HepG2 (cell line): ENCODE data around the gene PFKFB2. TPM values are rescaled to one million over a fixed set of nuclear protein-coding genes. Genes with fewer than 3 reads are reported as not detected.

Experiments used
- ATAC-seq: fragments of 200-7000 bp; cut with Tn5 transposase; 3 replicates; pipeline ENCODE4 v1.9.1; 2020; ENCODE audit warnings: mild to moderate bottlenecking, moderate library complexity
- BruUV-seq: library from RNA; stranded (reverse); fragments of 400-500 nt; replicated peaks from 2 replicates; lab custom pipeline; 2021; lab: Mats Ljungman, UMichigan
- CTCF ChIA-PET: fragments of 300-600 bp; formaldehyde crosslinking; extraction: SDS; loops from one replicate; lab custom pipeline; 2021; ENCODE audit warnings: low total read pairs, inconsistent platforms, low intra/inter-chr PET ratio; lab: Yijun Ruan, JAX
- POLR2A ChIA-PET: fragments of 350-600 bp; sonication (Branson Sonifier 250); formaldehyde crosslinking; loops from one replicate; lab custom pipeline; 2020; ENCODE audit warnings: antibody characterized with exemption, inconsistent platforms; lab: Yijun Ruan, JAX
- DNase-seq: peaks from one replicate; pipeline ENCODE4 v3.0.0-alpha.2; 2015; ENCODE audit warnings: low spot score
- FAIRE-seq: peaks from 3 replicates; lab custom pipeline; 2011; peaks lifted over from hg19 to GRCh38; lab: Jason Lieb, UNC
- H2AFZ ChIP-seq: one replicate; pipeline ENCODE4 v1.6.1; 2011; ENCODE audit warnings: low read length, inconsistent platforms
- H3K27ac ChIP-seq: fragments of 300-600 bp; 3 replicates; pipeline ENCODE4 v1.8.0; 2011; ENCODE audit warnings: mixed run types, mild to moderate bottlenecking, mixed read lengths, low read length, inconsistent platforms; ENCODE audit not compliant: insufficient read depth; ENCODE audit errors: extremely low read length
- H3K27me3 ChIP-seq, 2 experiments: fragments of 200-600 bp in 1 of 2; 2 replicates in 1 of 2; 3 replicates in 1 of 2; pipeline versions ENCODE4 v1.6.0 to v1.8.0; 2011; ENCODE audit warnings: low read length in 2 of 2, mild to moderate bottlenecking in 2 of 2, moderate library complexity in 2 of 2, inconsistent platforms in 1 of 2; ENCODE audit not compliant: insufficient read depth in 2 of 2, control insufficient read depth in 1 of 2
- H3K36me3 ChIP-seq, 2 experiments: fragments of 200-600 bp in 1 of 2; replicated peaks in 1 of 2; 2 replicates in 1 of 2; 3 replicates in 1 of 2; pipeline versions ENCODE4 v1.5.1 to v1.8.0; 2011; ENCODE audit warnings: low read length in 2 of 2, inconsistent platforms in 1 of 2; ENCODE audit not compliant: insufficient read depth in 2 of 2, control insufficient read depth in 1 of 2
- H3K4me1 ChIP-seq: 2 replicates; pipeline ENCODE4 v1.5.1; 2012; ENCODE audit warnings: low read length, inconsistent platforms; ENCODE audit not compliant: insufficient read depth
- H3K4me2 ChIP-seq: 2 replicates; pipeline ENCODE4 v1.6.0; 2011; ENCODE audit warnings: low read depth, low read length, inconsistent platforms
- H3K4me3 ChIP-seq, 3 experiments: fragments of 200-600 bp in 1 of 3; sonication (generic), shearing (Covaris generic) in 1 of 3; replicated peaks in 1 of 3; 2 replicates each; pipeline ENCODE4 v1.5.1; 2011 to 2016; ENCODE audit warnings: low read length in 3 of 3, inconsistent platforms in 2 of 3, low read depth in 2 of 3, mild to moderate bottlenecking in 2 of 3, control low read depth in 1 of 3, mixed read lengths in 1 of 3; ENCODE audit not compliant: insufficient read depth in 1 of 3
- H3K79me2 ChIP-seq: one replicate; pipeline ENCODE4 v1.6.1; 2011; ENCODE audit warnings: low read length, inconsistent platforms; ENCODE audit not compliant: insufficient read depth
- H3K9ac ChIP-seq: 2 replicates; pipeline ENCODE4 v1.6.0; 2011; ENCODE audit warnings: mild to moderate bottlenecking, low read depth, low read length, inconsistent platforms; ENCODE audit not compliant: insufficient read depth
- H3K9me3 ChIP-seq: 2 replicates; pipeline ENCODE4 v1.5.1; 2012; ENCODE audit warnings: mild to moderate bottlenecking, low read length
- H4K20me1 ChIP-seq: 2 replicates; pipeline ENCODE4 v1.6.0; 2011; ENCODE audit warnings: inconsistent platforms, mild to moderate bottlenecking, low read length, moderate library complexity; ENCODE audit not compliant: insufficient read depth
- CEBPB ChIP-seq: IDR thresholded peaks from 2 replicates; pipeline ENCODE4 v1.6.1; 2011; ENCODE audit warnings: low read depth, low read length, improper control_type of control experiment, borderline replicate concordance
- LRRFIP1 ChIP-seq: sonication (generic); formaldehyde crosslinking; conservative IDR thresholded peaks from 2 replicates; pipeline ENCODE4 v1.4.0; 2020; ENCODE audit warnings: missing genetic modification reagents
- MAFK ChIP-seq, 2 experiments: IDR thresholded peaks in 1 of 2; conservative IDR thresholded peaks in 1 of 2; 2 replicates each; pipeline ENCODE4 v1.6.1; 2011; ENCODE audit warnings: improper control_type of control experiment in 2 of 2, low read length in 2 of 2
- ZNF205 ChIP-seq: IDR thresholded peaks from 2 replicates; pipeline ENCODE4 v1.6.1; 2018; ENCODE audit warnings: missing biosample characterization, missing genetic modification reagents
- ZNF644 ChIP-seq: IDR thresholded peaks from 2 replicates; pipeline ENCODE4 v1.6.1; 2016; ENCODE audit warnings: low read depth
- whole genome bisulfite sequencing: methylation state at CpG from one replicate; pipeline ENCODE4 v1.1.6; 2017; ENCODE audit warnings: low lambda C conversion rate; 5-methylcytosine and 5-hydroxymethylcytosine counted together
- in situ Hi-C: cut with HindIII; loops from 2 replicates; pipeline ENCODE4 v1.10.0; 2017; ENCODE audit warnings: low pct_unique_long_range_greater_than_20kb; ENCODE audit not compliant: extremely low pct_ligation_motif_present
- intact Hi-C: fragments of 100-400 bp; cut with micrococcal nuclease; formaldehyde crosslinking; loops from one replicate; pipeline ENCODE4 v1.10.0; 2022; ENCODE audit not compliant: unreplicated experiment
- polyA plus RNA-seq, 8 experiments: library from polyadenylated mRNA; depleted of rRNA in 3 of 8; stranded (reverse) in 7 of 8; unstranded in 1 of 8; fragments of >200 nt; fragmentation: Illumina TruSeq in 4 of 8; extraction: Trizol in 4 of 8; gene quantifications; 2 replicates each; pipeline versions ENCODE4 v1.2.1 to v1.2.3, GENCODE V29; 2011 to 2016; ENCODE audit warnings: low read depth in 4 of 8, missing spikeins in 1 of 8, mixed read lengths in 1 of 8; ENCODE audit not compliant: insufficient read depth in 1 of 8
- total RNA-seq, 5 experiments: library from RNA; depleted of rRNA; stranded (reverse); fragments of >200 nt; fragmentation: Illumina TruSeq; extraction: Trizol; gene quantifications; 2 replicates each; pipeline ENCODE4 v1.2.3, GENCODE V29; 2016; ENCODE audit warnings: low read depth in 1 of 5

PFKFB2 gene
- total and polyA plus RNA-seq, 2 of the 13 experiments (the other 11 are each of a cell fraction or from before 2014, with no cell fraction given), result 4.6 to 10.6 TPM

GRCh38 chr1:207112616-207113296 is 59.7 kb downstream of the PFKFB2 start:
- H3K9ac ChIP-seq, result no peak overlapping the region
- DNase-seq (no peak), FAIRE-seq (no peak), ATAC-seq (no peak)
- H3K4me1 ChIP-seq, result no peaks in the 10 kb centered on the region; the same call in 1 of the 2 replicates
- H3K27me3 ChIP-seq, result no peaks in the 10 kb centered on the region; a peak in 1 of 5 replicates
- H3K9me3 ChIP-seq, result no peaks in the 10 kb centered on the region
- no TSS peak for BruUV-seq
- H3K79me2 ChIP-seq, result no peaks in the 10 kb centered on the region
- CTCF ChIA-PET, result no interaction called here
- H3K4me3 ChIP-seq, result no peak overlapping the region
- in situ Hi-C loops, result no loop called here
- no peak overlapping the region for H3K4me2 ChIP-seq
- no peaks in the 10 kb centered on the region for H4K20me1 ChIP-seq
- POLR2A ChIA-PET, result no interaction called here
- 0 out of 5 replicates have a peak, but pooled peaks cover 0 to 3% of the 10 kb centered on the region in 2 experiments for H3K36me3 ChIP-seq
- no peak overlapping the region for H2AFZ ChIP-seq
- no peak overlapping the region for H3K27ac ChIP-seq
- intact Hi-C loops, result no loop called here
- 88% methylated on average over 2 of the region's 2 CpGs for WGBS
- 0 out of 4 replicates have a peak, but pooled peaks of 1 of the 2 experiments have one; percentile 8 for TF ChIP-seq MAFK (conservative IDR thresholded peaks at IDR 0.05 in 1 of 2, IDR thresholded peaks at IDR 0.05 in 1 of 2; ENCODE audit: low read length in 2 of 2)
- peak; percentile 63; the same call in 1 of the 2 replicates for TF ChIP-seq ZNF644 (CRISPR knock-in tag)
- no peak for TF ChIP-seq ZNF205 (CRISPR knock-in tag)

GRCh38 chr1:207115269-207115668 is 62.2 kb downstream of the PFKFB2 start:
- H3K9ac ChIP-seq, result no peak overlapping the region
- ChIA-PET CTCF (no interaction called here), POLR2A (no interaction called here)
- no peak overlapping the region for H3K4me3 ChIP-seq
- no peak overlapping the region for H2AFZ ChIP-seq
- no peaks in the 10 kb centered on the region for H3K79me2 ChIP-seq
- ATAC-seq (no peak), DNase-seq (no peak), FAIRE-seq (no peak)
- in situ Hi-C loops, result no loop called here
- 0 out of 5 replicates have a peak, but pooled peaks cover 0 to 3% of the 10 kb centered on the region in 2 experiments for H3K36me3 ChIP-seq
- no TSS peak for BruUV-seq
- no peak overlapping the region for H3K4me2 ChIP-seq
- 0 out of 2 replicates have a peak, but pooled peaks have one; percentile 5 for TF ChIP-seq CEBPB
- no peak for TF ChIP-seq LRRFIP1
- no peaks in the 10 kb centered on the region for H3K9me3 ChIP-seq
- no peaks in the 10 kb centered on the region for H3K4me1 ChIP-seq
- no peak overlapping the region for H3K27ac ChIP-seq
- WGBS, result 88% methylated on average over 5 of the region's 5 CpGs
- no peaks in the 10 kb centered on the region for H4K20me1 ChIP-seq
- H3K27me3 ChIP-seq, result no peaks in the 10 kb centered on the region; a peak in 1 of 5 replicates
- intact Hi-C loops, result no loop called here
